H1 (cell line): ENCODE results near the gene NEO1. TPM values are rescaled to one million over a fixed set of nuclear protein-coding genes. Genes with fewer than 3 reads are reported as not detected.

Experiments used
- CTCF ChIA-PET: fragments of 300-600 bp; sonication (Branson Sonifier 250); formaldehyde crosslinking; loops from one replicate; lab custom pipeline; 2021; ENCODE audit not compliant: partially characterized antibody; lab: Charles Lee
- POLR2A ChIA-PET: fragments of 300-600 bp; sonication (Branson Sonifier 250); formaldehyde crosslinking; loops from one replicate; lab custom pipeline; 2021; ENCODE audit warnings: inconsistent platforms; ENCODE audit not compliant: partially characterized antibody; lab: Charles Lee
- DNase-seq, 2 experiments: peaks; one replicate each; pipeline versions ENCODE4 v3.0.0 to v3.0.0-alpha.2; 2010 to 2022; ENCODE audit warnings: low spot score in 2 of 2, low read depth in 1 of 2, mixed read lengths in 1 of 2
- FAIRE-seq: peaks from 2 replicates; lab custom pipeline; 2011; peaks lifted over from hg19 to GRCh38; lab: Jason Lieb, UNC
- H2AFZ ChIP-seq: 2 replicates; pipeline ENCODE4 v1.8.1; 2012; ENCODE audit warnings: low read length, inconsistent platforms
- H2AK5ac ChIP-seq: 2 replicates; pipeline ENCODE4 v1.6.1; 2013; ENCODE audit warnings: low read depth, low read length
- H2BK120ac ChIP-seq: replicated peaks from 2 replicates; pipeline ENCODE3; 2013; ENCODE audit warnings: low read depth, low read length, inconsistent platforms
- H2BK12ac ChIP-seq: 2 replicates; pipeline ENCODE4 v1.6.1; 2013; ENCODE audit warnings: low read depth, low read length
- H2BK15ac ChIP-seq: 2 replicates; pipeline ENCODE4 v1.6.1; 2013; ENCODE audit warnings: low read length
- H2BK20ac ChIP-seq: 2 replicates; pipeline ENCODE4 v1.6.1; 2013; ENCODE audit warnings: low read length
- H2BK5ac ChIP-seq: 2 replicates; pipeline ENCODE4 v1.6.1; 2013; ENCODE audit warnings: low read depth, low read length
- H3K14ac ChIP-seq: 2 replicates; pipeline ENCODE4 v1.6.1; 2013; ENCODE audit warnings: inconsistent platforms; ENCODE audit not compliant: insufficient read length
- H3K18ac ChIP-seq: 2 replicates; pipeline ENCODE4 v1.6.1; 2013; ENCODE audit warnings: low read length; ENCODE audit errors: extremely low read depth
- H3K23ac ChIP-seq: 2 replicates; pipeline ENCODE4 v1.6.1; 2013; ENCODE audit warnings: inconsistent platforms; ENCODE audit not compliant: insufficient read length
- H3K23me2 ChIP-seq: 2 replicates; pipeline ENCODE4 v1.6.1; 2013; ENCODE audit warnings: low read depth, low read length
- H3K27ac ChIP-seq: 2 replicates; pipeline ENCODE4 v1.6.1; 2011; ENCODE audit warnings: low read depth, low read length, inconsistent platforms
- H3K27me3 ChIP-seq, 4 experiments: replicated peaks in 1 of 4; 1 replicate in 1 of 4; 2 replicates in 3 of 4; pipeline versions ENCODE4 v1.6.1 to v1.8.1; 2011 to 2013; ENCODE audit warnings: low read length in 3 of 4, mild to moderate bottlenecking in 3 of 4, inconsistent platforms in 2 of 4, mixed read lengths in 2 of 4, moderate library complexity in 1 of 4; ENCODE audit not compliant: control insufficient read depth in 3 of 4, insufficient read depth in 3 of 4; ENCODE audit errors: extremely low read depth in 1 of 4
- H3K36me3 ChIP-seq, 4 experiments: 2 replicates each; pipeline versions ENCODE4 v1.6.1 to v1.8.1; 2011 to 2013; ENCODE audit warnings: mild to moderate bottlenecking in 4 of 4, low read length in 3 of 4, moderate library complexity in 2 of 4, control low read depth in 1 of 4, inconsistent platforms in 1 of 4; ENCODE audit not compliant: insufficient read depth in 4 of 4, control insufficient read depth in 2 of 4
- H3K4ac ChIP-seq: replicated peaks from 2 replicates; pipeline ENCODE3; 2013; ENCODE audit warnings: low read length, low read depth, mixed read lengths, inconsistent platforms; ENCODE audit not compliant: insufficient read length
- H3K4me1 ChIP-seq, 4 experiments: replicated peaks in 1 of 4; 1 replicate in 1 of 4; 2 replicates in 3 of 4; pipeline versions ENCODE4 v1.6.1 to v1.8.1; 2011 to 2013; ENCODE audit warnings: low read length in 3 of 4, inconsistent platforms in 2 of 4, mixed read lengths in 1 of 4; ENCODE audit not compliant: insufficient read depth in 4 of 4, control insufficient read depth in 3 of 4
- H3K4me2 ChIP-seq, 2 experiments: 2 replicates each; pipeline versions ENCODE4 v1.6.1 to v1.8.1; 2011 to 2013; ENCODE audit warnings: low read depth in 2 of 2, low read length in 2 of 2, control low read depth in 1 of 2, inconsistent platforms in 1 of 2, mild to moderate bottlenecking in 1 of 2; ENCODE audit not compliant: insufficient read depth in 1 of 2
- H3K4me3 ChIP-seq, 4 experiments: fragments of 200-600, 300-600 bp in 1 of 4; sonication (generic), shearing (Covaris generic), sonication (Bioruptor Twin) in 1 of 4; 2 replicates each; pipeline versions ENCODE4 v1.5.1 to v1.8.1; 2011 to 2016; ENCODE audit warnings: low read length in 4 of 4, low read depth in 3 of 4, control low read depth in 2 of 4, inconsistent platforms in 2 of 4, mild to moderate bottlenecking in 2 of 4, mixed read lengths in 1 of 4, moderate library complexity in 1 of 4; ENCODE audit not compliant: insufficient read depth in 2 of 4; ENCODE audit errors: extremely low read depth in 1 of 4
- H3K56ac ChIP-seq: replicated peaks from 2 replicates; pipeline ENCODE3; 2013; ENCODE audit warnings: low read depth, mild to moderate bottlenecking, mixed read lengths, low read length, inconsistent platforms; ENCODE audit not compliant: insufficient read length
- H3K79me1 ChIP-seq: 2 replicates; pipeline ENCODE4 v1.6.1; 2013; ENCODE audit warnings: low read depth, low read length, control low read depth
- H3K79me2 ChIP-seq, 2 experiments: 2 replicates each; pipeline versions ENCODE4 v1.6.1 to v1.8.1; 2012 to 2013; ENCODE audit warnings: low read length in 2 of 2, mild to moderate bottlenecking in 2 of 2, inconsistent platforms in 1 of 2; ENCODE audit not compliant: insufficient read depth in 2 of 2, control insufficient read depth in 1 of 2
- H3K9ac ChIP-seq, 4 experiments: replicated peaks in 1 of 4; 1 replicate in 1 of 4; 2 replicates in 3 of 4; pipeline versions ENCODE4 v1.6.1 to v1.8.1; 2011 to 2013; ENCODE audit warnings: low read depth in 3 of 4, low read length in 3 of 4, control low read depth in 2 of 4, mild to moderate bottlenecking in 2 of 4, moderate library complexity in 2 of 4, inconsistent platforms in 1 of 4; ENCODE audit errors: extremely low read depth in 1 of 4
- H3K9me3 ChIP-seq, 2 experiments: 2 replicates each; pipeline versions ENCODE4 v1.6.1 to v1.8.1; 2012 to 2013; ENCODE audit warnings: mild to moderate bottlenecking in 2 of 2, moderate library complexity in 2 of 2, control low read depth in 1 of 2, inconsistent platforms in 1 of 2, low read depth in 1 of 2, low read length in 1 of 2, mixed read lengths in 1 of 2; ENCODE audit not compliant: insufficient read depth in 2 of 2
- H4K20me1 ChIP-seq, 2 experiments: replicated peaks in 1 of 2; 2 replicates each; pipeline versions ENCODE3 to v1.8.1; 2011 to 2013; ENCODE audit warnings: inconsistent platforms in 2 of 2, low read length in 2 of 2, mild to moderate bottlenecking in 1 of 2; ENCODE audit not compliant: insufficient read depth in 2 of 2, control insufficient read depth in 1 of 2
- H4K5ac ChIP-seq: 2 replicates; pipeline ENCODE4 v1.6.1; 2013; ENCODE audit warnings: low read length, low read depth, mixed read lengths, inconsistent platforms; ENCODE audit not compliant: insufficient read length
- H4K8ac ChIP-seq: 2 replicates; pipeline ENCODE4 v1.8.0; 2013; ENCODE audit warnings: mild to moderate bottlenecking, moderate library complexity, low read length, inconsistent platforms; ENCODE audit not compliant: insufficient read depth; ENCODE audit errors: extremely low read depth
- H4K91ac ChIP-seq: replicated peaks from 2 replicates; pipeline ENCODE3; 2013; ENCODE audit warnings: low read length, mixed read lengths, inconsistent platforms; ENCODE audit not compliant: insufficient read length
- RAD21 ChIP-seq, 2 experiments: IDR thresholded peaks in 1 of 2; conservative IDR thresholded peaks in 1 of 2; 2 replicates each; pipeline ENCODE4 v1.6.1; 2011; ENCODE audit warnings: low read depth in 2 of 2, low read length in 2 of 2, improper control_type of control experiment in 1 of 2, inconsistent platforms in 1 of 2, mild to moderate bottlenecking in 1 of 2, moderate library complexity in 1 of 2
- SRF ChIP-seq: IDR thresholded peaks from 2 replicates; pipeline ENCODE4 v1.6.1; 2011; ENCODE audit warnings: mild to moderate bottlenecking, low read depth, low read length, moderate library complexity
- WGBS, 2 experiments: shearing (Covaris generic) in 1 of 2; methylation state at CpG; one replicate each; pipeline versions ENCODE4 v1.1.6 to v1.1.7; 2013 to 2015; ENCODE audit warnings: low lambda C conversion rate in 2 of 2, mixed read lengths in 2 of 2, inconsistent platforms in 1 of 2, low coverage in 1 of 2, missing lambda C conversion rate in 1 of 2; ENCODE audit not compliant: insufficient replicate concordance in 2 of 2, insufficient coverage in 1 of 2, insufficient read length in 1 of 2; ENCODE audit errors: extremely low coverage in 1 of 2, missing lambda C conversion rate in 1 of 2; 5-methylcytosine and 5-hydroxymethylcytosine counted together
- polyA plus RNA-seq, 7 experiments: library from polyadenylated mRNA; depleted of rRNA in 3 of 7; stranded (reverse) in 5 of 7; unstranded in 2 of 7; fragments of >200 nt in 5 of 7; fragments of 200-250 nt in 2 of 7; gene quantifications; 1 replicate in 5 of 7; 2 replicates in 1 of 7; 4 replicates in 1 of 7; pipeline versions ENCODE4 v1.2.1 to v1.2.3, GENCODE V29; 2011 to 2013; ENCODE audit warnings: missing spikeins in 2 of 7, mixed read lengths in 2 of 7
- total RNA-seq: library from RNA; stranded (reverse); fragmentation: NEBNext Ultra II Directional; extraction: Animal tissue kit (Norgen Biotek cat#: 25700); gene quantifications from 2 replicates; pipeline ENCODE4 v1.2.1, GENCODE V29; 2021

NEO1 gene
- total and polyA plus RNA-seq, 2 of the 8 experiments (the other 6 are each of a cell fraction or from before 2014, with no cell fraction given), result 36.0 to 51.0 TPM

- H3K14ac ChIP-seq, result no peak overlapping the region
- H3K4ac ChIP-seq, result no peak overlapping the region
- H3K4me1 ChIP-seq, result no peaks in the 10 kb centered on the region
- no peak overlapping the region for H3K4me2 ChIP-seq
- H3K9ac ChIP-seq, result no peak overlapping the region
- no peak for FAIRE-seq
- H2BK120ac ChIP-seq, result no peak overlapping the region
- no peak overlapping the region for H3K56ac ChIP-seq
- H4K8ac ChIP-seq, result no peak overlapping the region
- H3K27me3 ChIP-seq, result no peaks in the 10 kb centered on the region
- no peak overlapping the region for H3K4me3 ChIP-seq
- ChIA-PET POLR2A (no interaction called here), CTCF (interaction anchor here (0.6 to 3.7 kb wide), 5 partner anchors 10 to 562 kb away, joined by 3 to 24 read pairs (median 3); no protein-coding TSS in a partner anchor)
- 85% methylated on average over 2 of the region's 3 CpGs; no CpG with 5 or more reads in 1 of the 2 experiments for WGBS, 2 experiments
- no peaks in the 10 kb centered on the region for H4K20me1 ChIP-seq
- no peaks in the 10 kb centered on the region for H3K23me2 ChIP-seq
- H2BK5ac ChIP-seq, result no peak overlapping the region
- no peaks in the 10 kb centered on the region for H3K79me1 ChIP-seq
- no peaks in the 10 kb centered on the region for H3K9me3 ChIP-seq
- no peak overlapping the region for H2BK15ac ChIP-seq
- no peak overlapping the region for H3K18ac ChIP-seq
- H2AFZ ChIP-seq, result no peak overlapping the region
- no peak overlapping the region for H4K5ac ChIP-seq
- H2BK20ac ChIP-seq, result no peak overlapping the region
- H3K23ac ChIP-seq, result no peak overlapping the region
- TF ChIP-seq SRF (no peak), RAD21 (IDR thresholded peaks at IDR 0.05 in 1 of 2, conservative IDR thresholded peaks at IDR 0.05 in 1 of 2; ENCODE audit: low read depth in 2 of 2, low read length in 2 of 2) (peak in 1 of 2 experiments; percentile 10; a peak in 1 of 4 replicates)
- H3K36me3 ChIP-seq, result peaks cover 12 to 34% (median 23%) of the 10 kb centered on the region in 4 experiments
- no peaks in the 10 kb centered on the region for H3K79me2 ChIP-seq
- DNase-seq, result no peak
- no peak overlapping the region for H3K27ac ChIP-seq
- H4K91ac ChIP-seq, result no peak overlapping the region
- H2AK5ac ChIP-seq, result no peak overlapping the region
- H2BK12ac ChIP-seq, result no peak overlapping the region
Measured at GRCh38 chr15:73284090-73284716, 231.9 kb downstream of the NEO1 start.
